HG02943 (cell line): ENCODE results near the gene ARRB1.
"Not testable (repeated sequence)": the region's sequence is repeated elsewhere in the genome, so short reads cannot be mapped to it uniquely, and the experiment has no call there.

Source experiments
- ATAC-seq: cut with Tn5 transposase; IDR thresholded peaks from one replicate; pipeline ENCODE4 v1.9.1; 2021; ENCODE audit warnings: mild to moderate bottlenecking, low read depth, moderate library complexity; ENCODE audit not compliant: unreplicated experiment

Gene ARRB1

DNA sequence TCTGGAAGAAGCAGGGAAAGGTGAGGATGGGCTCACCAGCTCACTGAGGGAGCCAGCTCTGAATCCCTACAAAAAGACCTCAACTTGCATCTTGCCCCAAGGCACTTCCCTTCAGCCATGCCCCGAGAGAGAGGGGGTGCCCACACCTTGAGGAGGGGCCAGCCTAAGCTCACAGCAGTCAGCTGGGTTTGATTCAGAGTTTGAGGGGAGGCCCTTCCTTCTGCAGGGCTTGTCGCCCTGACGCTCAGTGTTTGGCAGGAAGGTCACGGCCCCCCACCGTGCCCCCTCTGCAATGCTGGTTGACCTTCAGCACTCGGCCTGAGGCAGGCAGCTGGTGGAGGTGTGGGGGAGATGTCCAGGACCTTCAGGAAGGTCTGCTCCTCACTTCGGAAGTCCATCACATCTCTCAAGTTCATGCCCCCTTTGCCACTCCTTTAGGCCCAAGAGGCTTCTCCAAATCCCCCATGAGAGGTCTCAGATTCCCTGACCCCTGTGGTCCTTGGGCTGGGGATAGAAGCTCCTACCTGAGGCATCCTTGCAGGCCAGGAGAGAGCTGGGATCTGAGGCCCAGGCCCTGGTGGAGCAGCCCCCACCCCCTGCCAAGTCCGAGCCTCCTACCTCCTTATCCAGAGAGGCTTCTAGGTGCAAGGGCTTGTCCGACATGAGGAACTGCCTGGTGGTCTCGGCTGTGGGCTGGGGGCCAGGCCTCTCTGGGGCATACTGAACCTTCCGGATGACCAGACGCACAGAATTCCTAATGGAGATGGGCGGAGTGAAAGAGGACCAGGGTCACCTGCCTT lies 73.3 kb downstream of the ARRB1 start:
- no peak for ATAC-seq

DNA sequence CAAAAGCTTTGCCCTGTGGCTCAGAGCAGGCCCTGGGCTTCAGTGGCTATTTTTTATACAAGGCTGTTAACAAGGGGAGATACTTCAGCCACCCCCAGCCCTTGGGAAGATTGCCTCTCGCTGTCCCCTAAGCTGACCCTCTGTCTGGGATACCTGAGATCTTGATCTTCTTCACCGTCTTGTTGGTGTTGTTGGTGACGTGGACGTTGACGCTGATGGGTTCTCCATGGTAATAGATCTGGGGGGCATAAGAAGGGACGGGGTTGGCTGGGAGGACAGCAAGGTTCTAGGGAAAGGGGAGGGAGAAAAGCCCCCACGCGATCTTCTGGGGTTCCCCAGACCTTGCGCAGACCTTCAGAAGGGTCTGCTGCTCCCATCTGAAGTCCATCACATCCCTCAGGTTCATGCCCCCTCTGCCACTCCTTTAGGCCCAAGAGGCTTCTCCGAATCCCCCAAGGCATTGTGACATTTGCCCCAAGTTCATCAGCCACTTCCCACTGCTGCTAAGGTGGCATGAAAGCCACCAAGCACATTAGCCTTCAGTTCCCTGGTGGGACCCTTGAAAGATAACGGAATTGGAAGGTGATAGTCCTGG lies 74.2 kb downstream of the ARRB1 start:
- ATAC-seq: no peak

GRCh38 chr11:75276686-75277085 lies 74.8 kb downstream of the ARRB1 start:
- no peak for ATAC-seq

GRCh38 chr11:75276186-75276585 lies 75.3 kb downstream of the ARRB1 start:
- ATAC-seq: no peak

GRCh38 chr11:75275581-75275980 lies 75.9 kb downstream of the ARRB1 start:
- no peak for ATAC-seq

- not testable (repeated sequence) for ATAC-seq
Observed at GRCh38 chr11:75274716-75275115, 76.7 kb downstream of the ARRB1 start.

GRCh38 chr11:75273411-75274391 lies 77.8 kb downstream of the ARRB1 start:
- ATAC-seq: no peak

GRCh38 chr11:75272821-75273301 lies 78.6 kb downstream of the ARRB1 start:
- no peak for ATAC-seq

DNA sequence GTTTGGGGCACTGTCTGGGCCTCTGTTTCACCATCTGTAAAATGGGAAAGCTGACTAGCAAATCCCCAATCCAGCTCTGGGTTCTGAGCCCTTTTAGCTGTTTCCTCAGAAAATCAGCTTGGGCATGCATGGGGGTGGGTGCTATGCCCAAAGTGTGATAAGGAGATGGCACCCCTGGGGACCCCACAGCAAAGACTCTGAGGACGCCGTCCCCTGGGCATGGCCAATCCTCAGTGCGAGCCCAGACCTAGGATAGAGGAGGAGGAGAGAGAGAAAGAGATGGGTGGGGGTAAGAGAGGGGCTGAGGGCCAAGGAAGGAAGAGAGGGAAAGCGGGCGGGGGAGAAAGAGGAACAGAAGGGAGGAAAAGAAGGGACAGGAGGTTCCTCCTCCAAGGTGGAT lies 79.1 kb downstream of the ARRB1 start:
- ATAC-seq: no peak

GRCh38 chr11:75271730-75272129 lies 79.7 kb downstream of the ARRB1 start:
- no peak for ATAC-seq

DNA sequence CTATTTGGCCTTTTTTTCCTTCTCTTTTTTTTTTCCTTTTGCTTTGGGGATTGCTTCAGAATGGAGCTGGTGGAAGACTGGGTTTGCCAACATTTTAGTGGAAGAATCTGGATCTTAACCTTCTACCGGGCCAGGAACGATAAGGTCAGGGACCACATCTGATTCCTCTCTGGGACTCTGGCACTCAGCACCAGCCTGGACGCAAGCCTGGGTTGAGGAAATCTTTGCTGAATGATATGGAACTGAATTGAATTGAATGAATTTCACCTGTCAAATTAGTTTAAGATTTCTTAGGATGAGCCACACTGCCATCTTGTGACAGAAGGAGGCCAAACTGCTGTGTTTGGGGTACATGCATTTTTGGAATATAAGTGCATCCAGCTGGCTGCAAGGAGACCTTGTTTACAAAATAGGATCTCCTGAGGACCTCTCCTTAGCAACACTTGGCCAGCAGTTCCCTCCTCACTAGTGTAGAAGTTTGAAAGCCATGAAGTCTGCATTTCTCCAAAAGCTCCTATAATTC lies 80.5 kb downstream of the ARRB1 start:
- ATAC-seq: no peak

DNA sequence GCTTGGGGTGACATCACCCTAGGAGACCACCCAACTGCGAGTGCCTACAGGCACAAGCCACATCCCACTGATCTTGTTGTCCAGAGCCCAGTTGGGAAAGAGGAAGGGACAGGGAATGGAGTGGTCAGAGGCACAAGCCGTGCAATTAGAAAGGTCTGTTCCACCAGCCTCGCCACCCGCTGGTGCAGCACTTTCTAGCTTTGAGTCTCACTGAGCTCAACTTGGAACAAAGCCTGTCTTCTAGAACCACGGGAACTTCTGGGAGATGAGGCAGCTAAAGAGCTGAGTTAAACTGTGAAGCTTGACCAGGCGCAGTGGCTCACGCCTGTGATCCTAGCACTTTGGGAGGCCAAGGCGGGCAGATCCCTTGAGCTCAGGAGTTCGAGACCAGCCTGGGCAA lies 81.6 kb downstream of the ARRB1 start:
- no peak for ATAC-seq

DNA sequence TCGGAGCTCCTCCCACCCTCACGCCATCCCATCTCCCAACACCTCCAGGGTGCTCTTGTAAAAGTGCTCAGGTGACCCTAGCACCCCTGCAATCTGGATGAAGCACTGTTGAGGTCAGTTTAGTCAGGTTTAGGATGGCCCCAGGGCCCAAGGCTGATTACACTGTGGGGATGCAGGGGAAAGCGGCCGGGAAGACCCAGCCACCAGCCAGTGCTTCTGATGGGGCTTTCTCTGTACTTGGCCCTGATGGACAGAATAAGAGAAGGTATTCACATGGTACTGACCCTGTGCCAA lies 82.1 kb downstream of the ARRB1 start:
- no peak for ATAC-seq

- ATAC-seq: no peak
Observed at GRCh38 chr11:75268626-75269366, 82.7 kb downstream of the ARRB1 start.

GRCh38 chr11:75267171-75267970 lies 84.1 kb downstream of the ARRB1 start:
- no peak for ATAC-seq

- ATAC-seq: no peak
Observed at GRCh38 chr11:75265851-75266531, 85.5 kb downstream of the ARRB1 start.

DNA sequence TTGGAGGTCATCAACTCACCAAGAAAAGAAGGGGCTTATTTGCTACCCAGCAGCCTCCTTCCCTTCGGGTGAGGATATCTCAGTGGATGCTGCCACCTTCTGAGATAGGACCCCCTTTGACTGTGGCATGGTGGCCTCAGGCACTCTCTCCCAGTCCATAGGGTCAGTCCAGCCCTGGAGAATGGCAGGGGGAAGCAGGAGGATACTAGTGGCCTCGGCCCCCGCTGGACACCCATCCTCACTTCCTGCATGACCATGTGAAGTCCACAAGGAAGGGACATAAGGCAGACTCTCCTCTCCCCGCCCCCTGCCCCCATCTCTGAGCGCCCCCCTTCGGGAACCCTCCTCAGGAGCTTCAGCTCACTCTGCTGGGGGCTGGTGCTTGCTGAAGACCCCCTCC lies 86.5 kb downstream of the ARRB1 start:
- ATAC-seq: no peak

DNA sequence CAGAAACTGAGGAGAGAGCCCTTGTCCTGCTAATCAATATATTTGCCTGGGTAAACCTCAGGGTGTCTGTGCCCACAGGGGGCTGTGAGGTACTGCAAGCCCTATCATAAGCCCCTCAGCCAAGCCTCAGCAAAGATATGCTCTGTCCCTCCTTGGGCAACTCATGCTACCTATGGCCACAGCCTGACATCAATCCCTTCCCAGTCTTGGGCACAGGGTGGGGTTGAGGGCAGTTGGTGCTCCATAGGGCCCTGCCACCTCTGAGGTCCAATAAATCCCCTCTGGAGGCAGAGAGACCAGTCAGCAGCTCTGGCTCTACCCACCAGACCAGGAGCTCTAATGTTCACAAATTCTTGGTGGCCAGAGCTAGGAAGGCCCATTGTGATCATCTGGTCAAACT lies 87.1 kb downstream of the ARRB1 start:
- ATAC-seq: no peak

GRCh38 chr11:75263944-75264349 lies 87.5 kb downstream of the ARRB1 start:
- ATAC-seq: no peak
